ENCODE results near the gene TULP1.
"Not testable (repeated sequence)": the region's sequence is repeated elsewhere in the genome, so short reads cannot be mapped to it uniquely, and the experiment has no call there.

Gene TULP1

DNA sequence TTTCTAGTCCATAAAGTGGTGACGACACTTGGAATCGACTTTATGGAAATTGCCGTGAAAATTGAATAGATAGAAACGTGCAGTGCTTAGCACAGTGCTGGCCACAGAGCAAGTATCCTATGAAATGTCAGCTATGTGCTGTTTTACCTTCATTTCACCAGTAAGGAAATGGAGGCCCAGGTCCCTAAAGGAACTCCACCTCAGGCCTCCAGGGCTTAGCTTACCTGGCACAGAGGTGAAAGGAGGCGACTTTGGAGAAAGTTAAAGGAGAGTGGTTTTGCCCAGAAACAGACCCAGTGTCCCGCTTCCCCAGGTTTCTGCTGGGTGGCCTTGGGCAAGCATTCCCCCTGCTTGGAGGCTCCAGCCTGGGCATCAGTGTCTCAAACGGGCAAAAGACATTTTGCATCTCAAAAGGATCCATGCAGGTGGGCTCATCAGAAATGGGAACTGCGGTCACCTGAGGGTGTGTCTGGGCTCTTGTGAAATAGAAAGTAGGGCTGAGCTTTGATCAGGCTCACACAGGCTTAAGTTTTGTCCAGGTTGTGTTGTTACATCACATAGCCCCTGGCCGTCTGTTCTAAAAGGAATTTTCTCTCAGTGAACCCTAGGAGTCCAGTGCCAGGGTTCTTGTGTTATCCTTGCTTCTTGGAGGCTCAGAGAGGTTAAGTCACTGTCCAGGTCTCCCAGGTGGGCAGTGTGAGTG, 6.8 kb upstream of the TULP1 start:
- DNase-seq: no peak

DNA sequence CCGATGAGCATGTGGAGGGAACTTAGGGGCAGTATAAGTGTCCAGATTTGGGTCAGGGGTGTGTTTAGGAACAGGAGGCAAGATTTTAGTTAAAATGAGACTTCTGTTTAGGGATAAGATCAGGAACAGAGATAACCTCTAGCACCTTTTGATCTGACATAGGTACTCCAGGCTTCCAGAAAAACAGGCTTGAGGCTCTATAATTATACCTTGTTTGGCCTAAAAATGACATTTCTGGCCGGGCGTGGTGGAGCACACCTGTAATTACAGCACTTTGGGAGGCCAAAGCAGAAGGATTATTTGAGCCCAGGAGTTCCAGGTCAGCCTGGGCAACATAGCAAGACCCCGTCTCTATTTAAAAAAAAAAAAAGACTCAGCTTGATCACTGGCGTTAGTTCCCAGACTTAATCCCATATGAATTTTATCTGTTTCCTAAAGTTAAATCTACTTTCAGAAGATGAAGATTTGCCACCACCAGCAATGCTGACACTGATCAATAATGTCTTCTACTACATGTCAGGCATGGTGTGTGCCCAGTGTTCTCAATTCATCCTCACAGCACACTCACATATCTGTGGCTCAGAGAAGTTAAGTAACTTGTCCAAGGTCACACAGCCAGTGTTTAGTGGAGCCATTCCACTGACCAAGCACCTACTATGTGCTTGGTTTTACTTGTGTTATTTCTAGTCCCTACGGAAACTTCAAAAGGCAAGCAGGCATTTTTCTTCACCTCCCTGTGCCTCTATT, 6.0 kb upstream of the TULP1 start:
- DNase-seq: no peak

DNA sequence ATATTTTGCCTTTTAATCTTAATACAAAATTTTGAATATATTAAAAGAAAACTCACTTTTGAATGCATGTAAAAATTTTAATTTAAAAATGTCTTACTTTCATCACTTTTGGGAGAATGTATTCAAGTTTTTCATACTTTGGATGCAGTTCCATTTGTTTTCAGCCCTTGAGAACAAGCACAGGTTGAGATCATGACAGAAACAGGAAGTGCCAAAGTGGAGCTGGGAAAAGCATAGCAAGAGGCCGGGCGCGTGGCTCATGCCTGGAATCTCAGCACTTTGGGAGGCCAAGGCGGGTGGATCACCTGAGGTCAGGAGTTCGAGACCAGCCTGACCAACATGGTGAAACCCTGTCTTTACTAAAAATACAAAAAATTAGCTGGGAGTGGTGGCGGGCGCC, 5.3 kb upstream of the TULP1 start:
- DNase-seq: not testable (repeated sequence)

DNA sequence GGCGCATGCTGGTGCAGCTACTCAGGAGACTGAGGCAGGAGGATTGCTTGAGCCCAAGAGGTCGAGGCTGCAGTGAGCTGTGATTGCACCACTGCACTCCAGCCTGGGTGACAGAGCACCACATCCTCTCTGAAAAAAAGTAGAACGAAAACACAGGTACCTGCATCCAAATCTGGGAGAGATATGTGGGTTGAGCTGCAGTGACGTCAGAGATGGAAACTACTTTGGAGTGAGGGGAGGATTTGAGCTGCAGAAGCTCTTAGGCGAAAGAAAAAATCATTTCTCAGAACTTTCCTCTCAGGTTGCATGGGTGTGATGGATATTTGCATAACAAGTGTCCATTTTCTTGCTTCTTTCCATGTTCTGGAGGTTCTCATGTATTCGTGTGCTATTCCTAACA, 4.0 kb upstream of the TULP1 start:
- no peak for DNase-seq

DNA sequence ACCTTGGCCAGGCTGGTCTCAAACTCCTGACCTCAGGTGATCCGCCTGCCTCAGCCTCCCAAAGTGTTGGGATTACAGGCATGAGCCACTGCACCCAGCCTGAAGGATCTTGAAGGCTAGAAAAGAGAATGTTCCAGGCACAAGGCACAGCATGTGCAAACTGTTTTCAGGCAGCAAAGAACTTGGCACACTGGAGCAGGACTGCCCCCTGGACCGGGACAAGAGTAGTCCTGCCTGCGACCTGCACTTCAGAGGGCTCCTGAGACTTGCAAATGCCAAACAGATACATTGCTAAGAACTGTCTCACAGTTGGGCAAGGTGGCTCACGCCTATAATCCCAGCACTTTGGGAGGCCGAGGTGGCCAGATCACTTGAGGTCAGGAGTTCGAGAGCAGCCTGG, 3.2 kb upstream of the TULP1 start:
- not testable (repeated sequence) for DNase-seq

DNA sequence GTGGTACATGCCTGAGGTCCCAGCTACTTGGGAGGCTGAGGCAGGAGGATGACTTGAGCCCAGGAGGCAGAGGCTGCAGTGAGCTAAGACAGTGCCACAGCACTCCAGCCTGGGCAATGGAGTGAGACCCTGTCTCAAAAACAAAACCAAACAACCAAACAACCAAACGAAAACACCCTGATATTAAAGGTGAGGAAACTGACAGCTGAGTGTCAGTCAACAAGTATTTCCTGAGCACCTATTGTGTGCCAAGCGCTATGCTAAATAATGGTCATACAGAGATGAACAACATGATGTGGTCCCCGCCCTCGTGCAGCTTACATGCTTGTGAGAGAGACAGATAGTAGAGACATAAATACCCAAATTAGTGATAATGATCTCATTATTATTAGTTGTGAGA, 1.9 kb upstream of the TULP1 start:
- DNase-seq: no peak

DNA sequence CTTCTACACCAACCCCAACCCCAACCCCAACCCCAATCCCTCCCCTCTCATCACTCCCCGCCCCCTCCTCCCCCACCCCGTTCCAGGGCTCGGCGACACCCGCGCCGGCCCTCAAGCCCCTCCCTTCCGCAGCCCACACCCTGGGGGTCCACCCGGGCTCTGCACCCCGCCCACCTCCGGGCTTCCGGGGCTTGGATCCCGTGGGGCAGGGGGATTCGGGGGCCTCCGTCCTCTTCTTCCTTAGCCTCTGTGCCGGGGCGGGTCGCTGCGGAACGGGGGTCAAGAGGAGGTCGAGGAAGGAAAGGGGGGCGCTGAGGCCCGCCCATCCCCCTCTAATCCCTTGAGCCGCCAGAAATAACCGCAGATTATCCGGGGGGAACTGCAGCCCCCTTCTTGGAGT, 690 bp downstream of the TULP1 start:
- no peak for DNase-seq

DNA sequence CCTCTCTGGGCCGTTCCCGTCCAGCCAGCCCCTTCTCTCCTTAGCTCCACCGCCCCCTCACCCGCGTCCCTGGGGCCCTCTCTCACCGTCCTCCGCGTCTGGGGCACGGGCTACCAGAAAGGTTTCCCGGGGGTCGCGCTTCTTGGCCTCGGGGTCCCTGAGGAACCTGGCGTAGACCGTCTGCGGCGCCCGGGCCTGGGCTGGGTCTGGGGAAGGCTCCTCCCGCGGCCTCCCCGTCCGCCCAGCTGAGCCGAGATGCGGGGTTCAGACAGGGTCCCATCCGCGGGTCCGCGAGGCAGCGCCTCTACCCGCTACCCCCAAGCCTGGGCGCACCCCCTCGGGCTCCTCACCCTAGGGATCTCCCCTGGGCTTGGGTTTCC, 1.1 kb downstream of the TULP1 start:
- no peak for DNase-seq

DNA sequence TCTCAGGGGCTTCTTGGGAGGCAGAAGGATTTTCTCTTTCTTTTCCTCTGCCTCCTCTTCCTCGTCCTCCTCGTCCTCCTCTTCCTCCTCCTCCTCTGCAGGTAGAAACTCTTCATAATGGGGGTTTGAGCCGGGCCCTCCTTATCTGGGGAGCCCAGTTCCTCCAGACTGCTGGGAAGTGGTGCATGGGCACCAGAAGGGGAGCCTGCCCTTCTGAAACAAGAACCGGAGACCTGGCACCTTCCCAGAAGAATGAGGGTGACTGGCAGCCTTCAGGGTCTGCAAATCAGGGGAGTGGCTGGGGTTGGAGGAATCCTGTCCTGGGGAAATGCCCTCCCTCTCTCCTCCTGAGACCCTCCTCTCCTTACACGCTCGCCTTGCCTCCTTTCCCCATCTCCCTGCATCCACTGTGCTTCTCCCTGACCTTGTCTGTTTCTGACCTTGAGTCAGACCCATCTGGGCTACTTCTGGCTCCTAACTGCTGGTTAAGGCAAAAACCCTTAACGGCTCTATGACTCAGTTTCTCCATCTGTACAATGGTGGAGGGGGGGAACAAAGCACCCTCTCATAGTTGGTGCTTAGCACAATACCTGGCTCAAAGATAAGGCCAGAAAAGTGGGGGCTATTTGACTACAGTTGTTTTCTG, 1.7 kb downstream of the TULP1 start:
- no peak for DNase-seq

DNA sequence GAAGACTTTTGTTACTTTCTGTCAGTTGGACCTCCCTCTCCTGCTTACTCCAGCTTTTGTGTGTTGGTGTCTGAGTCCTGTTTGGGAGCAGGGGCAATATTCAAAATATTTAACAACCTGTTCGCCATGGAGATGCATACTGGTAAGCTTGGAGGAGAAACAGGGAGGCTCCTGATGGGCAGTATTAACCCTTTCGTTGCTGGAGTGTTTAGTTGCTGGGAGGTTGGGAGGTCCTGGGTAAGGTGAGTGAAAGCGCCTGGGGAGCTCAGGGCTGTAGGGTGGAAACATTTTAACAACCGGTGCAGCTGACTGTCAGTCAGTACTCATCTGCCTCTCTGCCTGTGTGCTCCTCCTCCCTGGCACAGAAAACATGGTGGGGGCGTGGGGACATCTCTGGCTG, 4.2 kb downstream of the TULP1 start:
- no peak for DNase-seq

DNA sequence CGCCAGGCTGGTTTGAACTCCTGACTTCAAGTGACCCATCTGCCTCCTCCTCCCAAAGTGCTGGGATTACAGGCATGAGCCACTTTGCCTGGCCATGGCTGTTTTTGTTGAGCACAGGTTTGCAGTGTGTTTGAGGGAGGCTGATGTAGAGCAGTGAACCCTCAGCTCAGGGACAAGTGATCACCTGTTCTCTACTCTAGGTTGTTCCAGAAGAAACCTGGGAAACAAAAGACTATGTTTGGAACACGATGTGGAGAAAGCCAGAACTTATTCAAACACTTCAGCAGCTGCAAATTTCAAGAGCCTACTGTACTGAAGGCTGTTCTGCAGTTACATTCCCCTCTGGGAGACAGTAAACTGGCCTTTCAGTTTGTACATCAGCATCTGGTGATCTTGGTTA, 4.7 kb downstream of the TULP1 start:
- no peak for DNase-seq

DNA sequence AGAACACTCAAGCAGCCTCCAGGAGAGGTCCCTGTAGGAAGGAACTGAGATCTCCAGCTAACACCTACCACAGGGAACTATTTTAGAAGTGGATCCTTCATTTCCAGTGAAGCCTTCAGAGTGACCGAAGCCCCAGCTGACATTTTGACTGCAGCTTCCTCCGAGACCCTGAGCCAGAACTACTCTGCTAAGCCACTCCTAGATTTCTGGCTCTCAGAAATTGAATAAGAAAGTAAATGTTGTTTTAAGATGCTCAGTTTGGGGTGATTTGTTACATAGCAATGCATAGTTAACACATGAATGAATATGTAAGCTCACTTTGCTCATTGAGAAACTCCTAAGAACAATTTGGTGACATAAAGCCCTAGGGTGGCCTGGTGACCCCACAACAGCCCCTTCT, 5.5 kb downstream of the TULP1 start:
- DNase-seq: no peak

DNA sequence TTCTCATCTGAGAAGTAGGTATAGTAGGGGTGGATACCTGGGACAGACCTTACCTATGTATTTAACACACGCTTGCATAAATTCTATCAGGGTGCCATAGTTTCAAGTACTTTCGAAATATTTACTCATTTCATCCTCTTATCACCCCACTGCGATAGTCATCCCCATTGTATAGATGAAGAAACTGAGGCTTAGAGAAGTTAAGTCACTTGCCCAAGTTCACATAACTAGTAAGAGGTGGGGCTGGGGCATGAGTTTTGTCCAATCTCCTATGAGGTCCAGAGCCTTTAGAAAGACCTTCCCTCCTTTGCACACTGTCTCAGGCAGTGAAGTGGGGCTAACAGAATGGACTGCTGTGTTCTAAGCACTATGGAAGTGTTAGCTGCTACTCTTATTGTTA, 6.2 kb downstream of the TULP1 start:
- DNase-seq: no peak

DNA sequence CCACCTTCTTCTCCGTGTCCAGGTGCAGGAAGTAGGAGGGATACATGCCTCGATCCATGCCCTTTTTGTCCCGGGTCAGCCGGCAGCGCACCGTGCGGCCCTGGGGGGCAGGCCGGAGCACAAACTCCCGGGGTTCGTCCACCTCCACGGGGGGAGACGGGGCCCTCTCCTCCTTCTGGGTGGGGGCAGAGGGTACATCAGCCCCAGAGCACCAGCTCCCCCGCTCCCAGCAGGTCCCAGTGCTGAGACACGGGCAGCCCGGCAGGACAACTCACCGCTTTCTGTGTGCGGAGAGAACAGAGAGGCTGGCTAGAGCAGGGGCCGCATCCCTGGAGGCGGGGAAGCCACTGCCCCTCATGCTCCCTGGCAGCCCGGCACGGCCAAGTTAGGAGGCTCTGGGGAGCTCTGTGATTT, 6.7 kb downstream of the TULP1 start:
- no peak for DNase-seq

DNA sequence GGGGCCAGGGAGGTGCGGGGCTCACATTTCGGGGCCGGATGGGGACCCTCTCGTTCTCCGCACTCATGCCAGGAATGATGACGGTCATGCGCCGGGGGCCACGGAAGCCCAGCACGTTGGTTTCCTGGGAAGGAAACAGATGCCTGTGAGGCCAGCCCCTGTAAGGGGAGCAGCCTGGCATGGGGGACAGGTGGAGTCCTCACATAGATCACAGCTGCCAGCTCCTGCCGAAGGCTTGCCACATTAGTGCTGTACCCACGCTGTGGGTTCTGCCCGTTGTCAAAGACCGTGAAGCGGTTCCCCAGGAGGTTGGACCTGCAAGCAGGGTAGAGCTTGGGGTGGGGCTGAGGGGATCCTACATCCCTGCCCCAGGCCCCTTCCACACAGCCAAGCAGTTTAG, 9.2 kb downstream of the TULP1 start:
- DNase-seq: no peak

DNA sequence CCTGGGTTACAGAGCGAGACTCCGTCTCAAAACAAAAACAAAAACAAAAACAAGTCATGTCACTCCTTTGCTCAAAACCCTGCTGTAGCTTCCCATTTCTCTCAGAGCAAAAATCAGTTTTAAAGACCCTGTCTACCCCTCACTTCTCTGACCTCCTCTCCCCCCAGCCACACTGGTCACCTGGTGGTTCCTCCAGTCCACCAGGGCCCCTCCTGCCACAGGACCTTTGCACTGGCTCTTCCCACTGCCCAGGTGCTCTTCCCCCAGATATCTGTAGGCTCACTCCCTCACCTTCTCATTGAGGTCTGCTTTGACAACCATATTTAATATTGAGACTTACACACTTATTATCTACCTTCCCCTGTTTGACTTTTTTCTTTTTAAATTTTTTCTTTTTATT, 10.9 kb downstream of the TULP1 start:
- DNase-seq: no peak

DNA sequence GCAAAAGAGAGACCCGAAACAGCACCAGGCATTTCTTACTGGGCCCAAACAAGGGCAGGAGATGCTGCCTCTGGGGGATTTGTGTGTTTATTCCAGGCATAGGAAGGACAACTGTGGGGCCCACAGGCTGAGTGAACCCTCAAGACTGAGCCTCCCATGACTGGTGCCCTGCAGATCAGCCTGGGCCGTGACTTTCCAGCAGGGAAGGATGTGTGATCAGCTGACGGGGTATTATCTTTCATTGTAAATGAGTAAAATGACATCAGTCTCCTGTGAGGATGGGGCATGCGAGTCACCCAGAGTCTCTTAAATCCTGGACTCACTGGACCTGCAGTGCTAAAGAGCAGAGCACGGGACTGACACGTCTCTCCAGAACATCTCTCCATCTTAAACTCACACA, 11.9 kb downstream of the TULP1 start:
- peak; percentile 48 for DNase-seq

DNA sequence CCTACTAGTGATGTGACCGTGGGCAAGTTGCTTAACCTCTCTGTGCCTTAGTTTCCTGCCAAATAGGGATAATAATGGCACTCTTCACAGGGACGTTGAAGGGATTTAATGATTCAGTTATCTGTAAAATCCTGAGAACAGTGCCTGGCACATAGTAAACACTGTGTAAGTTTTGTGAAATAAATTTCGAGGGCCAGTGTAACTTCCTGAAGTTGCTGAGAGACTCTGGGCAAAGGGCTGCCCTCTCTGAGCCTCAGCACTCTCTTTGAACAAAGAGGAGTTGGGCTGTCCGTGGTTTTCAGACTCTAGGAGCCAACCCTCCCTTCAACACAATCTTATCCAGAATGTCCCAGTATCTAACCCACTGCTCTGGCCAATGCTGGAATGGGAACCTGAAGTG, 13.3 kb downstream of the TULP1 start:
- no peak for DNase-seq

DNA sequence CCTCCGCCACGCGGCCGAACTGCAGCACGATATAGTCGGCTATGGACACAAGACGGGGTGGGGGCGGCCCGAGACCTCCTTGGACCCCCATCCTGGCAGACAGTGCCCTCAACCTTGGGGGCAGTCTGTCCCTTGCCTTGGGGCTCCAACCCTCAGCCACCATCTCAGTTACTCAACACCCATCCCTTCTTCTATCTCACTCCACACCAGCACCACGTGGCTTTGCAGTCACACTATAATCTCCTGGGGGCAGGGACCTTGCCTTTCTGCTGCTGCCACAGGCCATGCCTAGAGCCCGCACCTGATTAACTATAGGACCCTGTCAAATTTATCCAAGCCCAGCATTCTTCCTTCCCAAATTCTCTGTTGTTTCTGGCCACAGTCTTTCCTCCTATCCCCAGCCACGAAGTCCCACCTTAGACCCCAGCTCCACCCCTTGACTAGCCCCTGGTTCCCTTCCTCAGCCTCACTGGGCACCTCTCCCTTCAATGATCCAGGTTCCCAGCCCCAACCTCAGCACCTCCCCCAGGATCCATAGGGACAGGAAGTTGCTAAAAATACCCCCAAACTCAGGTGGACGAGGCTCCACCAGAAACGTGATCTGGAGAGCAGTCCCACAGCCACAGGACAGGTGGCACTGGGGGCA, 14.2 kb downstream of the TULP1 start:
- no peak for DNase-seq

DNA sequence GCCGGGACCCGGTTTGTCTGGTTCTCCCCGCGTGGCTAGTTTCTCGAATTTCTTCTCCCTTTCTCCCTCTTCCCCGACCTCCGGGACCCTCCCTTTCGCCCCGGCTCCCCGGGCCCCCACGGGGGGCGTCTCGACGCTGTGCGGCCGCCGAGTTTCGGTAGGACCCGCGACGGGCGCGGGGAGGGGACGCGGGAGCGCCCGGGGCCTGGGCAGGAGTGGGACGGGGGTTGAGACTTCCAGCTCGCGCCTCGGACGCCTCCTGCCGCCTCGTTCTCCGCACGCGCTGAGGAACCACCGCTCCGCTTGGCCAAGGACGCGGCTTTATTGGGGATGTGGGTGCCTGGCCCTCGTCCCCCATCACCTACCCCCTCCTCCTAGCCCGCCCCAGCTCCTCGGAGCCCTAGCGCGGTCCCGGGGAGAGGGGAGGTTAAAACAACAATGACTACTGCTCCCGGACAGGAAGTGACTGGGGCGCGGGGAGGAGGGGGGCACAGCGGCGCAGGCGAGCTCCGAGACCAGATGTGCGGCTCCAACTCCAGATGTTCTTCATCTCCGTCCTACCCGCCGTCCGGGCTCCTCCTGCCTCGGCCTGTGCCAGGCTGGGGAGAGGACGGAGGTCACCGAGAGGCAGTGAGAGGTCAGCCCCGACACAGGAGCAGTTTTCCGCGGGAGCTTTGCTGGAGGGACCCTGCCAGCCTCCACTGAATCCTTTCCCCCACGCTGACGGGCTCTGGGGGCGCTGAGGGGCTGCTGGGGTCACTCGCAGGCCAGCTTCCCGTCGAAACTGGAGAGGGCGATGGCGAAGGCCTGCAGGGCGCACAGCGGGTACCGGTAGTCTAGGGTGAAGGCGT, 14.9 kb downstream of the TULP1 start:
- peak; percentile 83 for DNase-seq

DNA sequence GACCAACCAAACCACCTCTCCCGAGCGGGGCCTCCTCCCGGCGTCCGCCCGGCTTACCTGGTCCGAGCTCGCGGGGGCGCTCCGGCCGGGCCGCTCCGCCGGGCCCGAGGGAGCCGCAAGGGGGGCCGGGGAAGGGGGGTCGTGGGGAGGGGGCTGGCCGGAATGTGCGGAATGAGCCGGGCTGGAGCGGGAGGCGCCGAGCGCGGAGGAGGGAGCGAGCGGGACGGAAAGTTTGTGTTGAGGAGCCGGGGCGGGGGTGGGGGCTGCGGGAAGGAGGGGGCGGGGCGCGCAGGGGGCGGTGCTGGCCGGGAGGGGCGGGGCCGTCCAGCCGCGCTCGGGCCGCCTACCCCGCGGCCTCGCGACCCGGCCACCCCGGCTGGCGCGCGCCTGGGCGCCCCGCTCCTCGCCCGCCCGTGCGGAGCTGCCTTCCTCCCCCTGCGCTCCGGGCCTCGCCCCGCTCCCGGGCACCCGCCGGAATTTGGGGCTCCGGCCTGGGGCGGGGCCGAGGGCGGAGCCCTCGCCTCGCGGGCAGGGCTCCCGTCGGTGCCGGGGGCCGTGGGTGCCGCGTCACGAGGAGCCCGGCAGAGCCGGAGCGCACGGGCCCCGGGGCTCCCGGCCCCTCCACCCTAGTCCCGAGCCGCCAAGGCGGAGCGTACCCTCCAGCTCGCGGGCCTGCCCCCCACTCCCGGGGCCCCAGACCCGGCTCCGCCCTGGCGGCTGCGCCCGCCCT, 15.7 kb downstream of the TULP1 start, which contains the start of gene TEAD3:
TSS of gene TEAD3 (minus strand) at position 239 of the 730 bp plus-strand sequence.
- peak; percentile 73 for DNase-seq

All from fibroblast of upper back skin (primary cell).